HFFc6 (cell line): ENCODE measurements around the gene TBCK. TPM values are rescaled to one million over a fixed set of nuclear protein-coding genes. Genes with fewer than 3 reads are reported as not detected.
"Not testable (repeated sequence)": the region's sequence is repeated elsewhere in the genome, so short reads cannot be mapped to it uniquely, and the experiment has no call there.

Source experiments
- DNase-seq: peaks from one replicate; pipeline ENCODE4 v3.0.0-alpha.2; 2018
- H3K27ac Mint-ChIP-seq: 2 replicates; pipeline ENCODE4 v1.8.0; 2020; ENCODE audit warnings: mild to moderate bottlenecking, mixed read lengths
- H3K27me3 Mint-ChIP-seq: 2 replicates; pipeline ENCODE4 v1.8.0; 2021; ENCODE audit warnings: mild to moderate bottlenecking, moderate library complexity, mixed read lengths; ENCODE audit not compliant: insufficient read depth
- H3K36me3 Mint-ChIP-seq: 2 replicates; pipeline ENCODE4 v1.8.0; 2021; ENCODE audit warnings: low read depth, mixed read lengths
- H3K4me1 Mint-ChIP-seq: 2 replicates; pipeline ENCODE4 v1.8.0; 2020; ENCODE audit warnings: low read depth, mixed read lengths
- H3K4me3 Mint-ChIP-seq: 2 replicates; pipeline ENCODE4 v1.8.0; 2020; ENCODE audit warnings: mild to moderate bottlenecking, moderate library complexity, mixed read lengths
- H3K9me3 Mint-ChIP-seq: 2 replicates; pipeline ENCODE4 v1.8.0; 2020; ENCODE audit warnings: mild to moderate bottlenecking, mixed read lengths
- total RNA-seq, 6 experiments: library from RNA; stranded (reverse); fragmentation: NEBNext Ultra II Directional; extraction: Animal tissue kit (Norgen Biotek cat#: 25700); gene quantifications; 2 replicates in 1 of 6; 3 replicates in 5 of 6; pipeline ENCODE4 v1.2.3, GENCODE V29; 2021
- TF ChIP-seq, protein P1 (sequence below): fragments of 200-600 bp; sonication (generic); IDR thresholded peaks from 2 replicates; pipeline ENCODE4 v1.5.0; 2021; ENCODE audit warnings: antibody characterized with exemption, mild to moderate bottlenecking

The TBCK gene
- total RNA-seq, 6 experiments from 2014 or later = 21.4 to 37.0 (median 27.1) TPM

DNA sequence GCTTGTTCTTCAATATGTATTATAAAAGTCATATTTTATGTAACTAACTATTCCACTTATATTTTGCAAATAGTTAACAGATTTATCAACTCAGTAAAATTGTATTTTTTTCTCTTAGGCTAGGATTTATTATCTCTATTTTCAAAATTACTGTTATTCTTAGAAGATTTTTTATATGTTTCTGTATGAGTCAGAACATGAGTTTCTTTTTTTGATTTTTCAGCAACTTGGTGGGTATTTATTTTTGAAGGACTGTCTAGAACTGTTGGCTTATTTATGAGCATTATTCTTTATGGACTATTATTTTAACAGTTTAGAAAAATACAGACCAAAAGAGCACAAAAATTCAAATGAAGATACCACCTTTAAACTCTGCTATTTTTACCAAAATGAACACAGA, 7.1 kb upstream of the TBCK start:
- peaks cover 17% of the 10 kb centered on the region; the same call in 1 of the 2 replicates for H3K4me1 Mint-ChIP-seq
- no peak overlapping the region for H3K4me3 Mint-ChIP-seq
- no peaks in the 10 kb centered on the region; the same call in 1 of the 2 replicates for H3K27me3 Mint-ChIP-seq
- no peak overlapping the region for H3K27ac Mint-ChIP-seq
- no peak for DNase-seq
- no peaks in the 10 kb centered on the region; the same call in 1 of the 2 replicates for H3K9me3 Mint-ChIP-seq
- TF ChIP-seq, protein P1, sequence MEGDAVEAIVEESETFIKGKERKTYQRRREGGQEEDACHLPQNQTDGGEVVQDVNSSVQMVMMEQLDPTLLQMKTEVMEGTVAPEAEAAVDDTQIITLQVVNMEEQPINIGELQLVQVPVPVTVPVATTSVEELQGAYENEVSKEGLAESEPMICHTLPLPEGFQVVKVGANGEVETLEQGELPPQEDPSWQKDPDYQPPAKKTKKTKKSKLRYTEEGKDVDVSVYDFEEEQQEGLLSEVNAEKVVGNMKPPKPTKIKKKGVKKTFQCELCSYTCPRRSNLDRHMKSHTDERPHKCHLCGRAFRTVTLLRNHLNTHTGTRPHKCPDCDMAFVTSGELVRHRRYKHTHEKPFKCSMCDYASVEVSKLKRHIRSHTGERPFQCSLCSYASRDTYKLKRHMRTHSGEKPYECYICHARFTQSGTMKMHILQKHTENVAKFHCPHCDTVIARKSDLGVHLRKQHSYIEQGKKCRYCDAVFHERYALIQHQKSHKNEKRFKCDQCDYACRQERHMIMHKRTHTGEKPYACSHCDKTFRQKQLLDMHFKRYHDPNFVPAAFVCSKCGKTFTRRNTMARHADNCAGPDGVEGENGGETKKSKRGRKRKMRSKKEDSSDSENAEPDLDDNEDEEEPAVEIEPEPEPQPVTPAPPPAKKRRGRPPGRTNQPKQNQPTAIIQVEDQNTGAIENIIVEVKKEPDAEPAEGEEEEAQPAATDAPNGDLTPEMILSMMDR = no peak
- H3K36me3 Mint-ChIP-seq = peaks cover 29% of the 10 kb centered on the region

DNA sequence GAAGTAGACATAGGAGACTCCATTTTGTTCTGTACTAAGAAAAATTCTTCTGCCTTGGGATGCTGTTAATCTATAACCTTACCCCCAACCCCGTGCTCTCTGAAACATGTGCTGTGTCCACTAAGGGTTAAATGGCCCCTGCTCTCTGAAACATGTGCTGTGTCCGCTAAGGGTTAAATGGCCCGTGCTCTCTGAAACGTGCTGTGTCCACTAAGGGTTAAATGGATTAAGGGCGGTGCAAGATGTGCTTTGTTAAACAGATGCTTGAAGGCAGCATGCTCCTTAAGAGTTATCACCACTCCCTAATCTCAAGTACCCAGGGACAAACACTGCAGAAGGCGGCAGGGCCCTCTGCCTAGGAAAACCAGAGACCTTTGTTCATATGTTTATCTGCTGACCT, 5.8 kb upstream of the TBCK start:
- not testable (repeated sequence) for H3K4me1 Mint-ChIP-seq, H3K9me3 Mint-ChIP-seq, H3K27me3 Mint-ChIP-seq, H3K4me3 Mint-ChIP-seq, H3K27ac Mint-ChIP-seq, DNase-seq
- peaks cover 20% of the 10 kb centered on the region for H3K36me3 Mint-ChIP-seq

DNA sequence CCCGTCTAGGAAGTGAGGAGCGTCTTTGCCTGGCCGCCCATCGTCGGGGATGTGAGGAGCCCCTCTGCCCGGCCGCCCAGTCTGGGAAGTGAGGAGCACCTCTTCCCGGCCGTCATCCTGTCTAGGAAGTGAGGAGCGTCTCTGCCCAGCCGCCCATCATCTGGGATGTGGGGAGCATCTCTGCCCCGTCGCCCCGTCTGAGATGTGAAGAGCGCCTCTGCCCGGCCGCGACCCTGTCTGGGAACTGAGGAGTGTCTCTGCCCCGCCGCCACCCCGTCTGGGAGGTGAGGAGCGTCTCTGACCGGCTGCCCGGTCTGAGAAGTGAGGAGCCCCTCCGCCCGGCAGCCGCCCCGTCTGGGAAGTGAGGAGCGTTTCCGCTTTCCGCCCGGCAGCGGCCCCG, 5.2 kb upstream of the TBCK start:
- not testable (repeated sequence) for H3K9me3 Mint-ChIP-seq, H3K27ac Mint-ChIP-seq, H3K4me1 Mint-ChIP-seq, H3K27me3 Mint-ChIP-seq, DNase-seq, H3K4me3 Mint-ChIP-seq
- H3K36me3 Mint-ChIP-seq = peaks cover 20% of the 10 kb centered on the region

DNA sequence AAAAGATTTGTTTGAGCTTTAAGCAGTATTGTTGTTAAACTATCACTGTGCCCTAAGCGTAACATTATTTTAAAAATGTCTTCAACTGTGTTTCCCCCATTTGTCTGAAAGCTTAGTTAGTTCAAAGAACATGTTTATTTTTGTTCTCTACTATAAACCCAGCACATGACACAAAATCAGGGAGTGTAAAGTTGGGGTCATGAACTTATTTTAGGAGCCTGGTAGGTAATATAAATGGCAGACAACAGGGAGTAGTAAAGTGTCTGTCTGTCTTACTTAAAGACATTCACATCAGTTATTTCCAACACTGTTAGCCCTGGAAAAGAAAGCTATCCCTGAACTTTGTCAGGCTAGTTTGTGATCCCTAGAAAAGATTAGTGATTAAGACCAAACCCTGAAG, 4.2 kb upstream of the TBCK start:
- H3K27me3 Mint-ChIP-seq = no peaks in the 10 kb centered on the region; the same call in 1 of the 2 replicates
- H3K4me1 Mint-ChIP-seq = peaks cover 13% of the 10 kb centered on the region
- peak overlapping the region; percentile 21; the same call in 1 of the 2 replicates for H3K27ac Mint-ChIP-seq
- no peak for DNase-seq
- no peaks in the 10 kb centered on the region; the same call in 1 of the 2 replicates for H3K9me3 Mint-ChIP-seq
- peaks cover 23% of the 10 kb centered on the region for H3K36me3 Mint-ChIP-seq
- H3K4me3 Mint-ChIP-seq = no peak overlapping the region
- TF ChIP-seq, protein P1 = no peak

DNA sequence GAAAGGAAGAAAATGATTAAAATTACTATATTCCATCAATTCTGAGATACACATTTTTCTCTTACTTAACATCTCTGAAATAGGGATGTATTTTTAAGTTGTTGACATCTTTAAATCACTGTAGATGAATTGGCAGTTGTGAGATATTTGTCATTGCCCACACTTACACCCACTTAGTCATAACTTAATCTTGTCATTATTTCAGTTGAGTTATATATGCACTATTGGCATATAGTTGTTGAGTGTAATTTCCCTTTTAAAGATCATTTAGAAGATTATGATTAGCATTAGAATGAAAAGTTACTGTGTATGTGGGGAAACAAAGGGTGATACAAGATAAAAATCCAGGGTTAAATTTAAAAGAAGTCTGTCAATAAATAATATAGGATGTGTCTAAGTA, 2.5 kb upstream of the TBCK start:
- H3K27ac Mint-ChIP-seq = no peak overlapping the region
- H3K4me1 Mint-ChIP-seq = peaks cover 29% of the 10 kb centered on the region
- TF ChIP-seq, protein P1 = no peak
- peaks cover 22% of the 10 kb centered on the region for H3K36me3 Mint-ChIP-seq
- no peak overlapping the region; the same call in 1 of the 2 replicates for H3K4me3 Mint-ChIP-seq
- H3K9me3 Mint-ChIP-seq = no peaks in the 10 kb centered on the region; the same call in 1 of the 2 replicates
- no peak for DNase-seq
- H3K27me3 Mint-ChIP-seq = no peaks in the 10 kb centered on the region; the same call in 1 of the 2 replicates

DNA sequence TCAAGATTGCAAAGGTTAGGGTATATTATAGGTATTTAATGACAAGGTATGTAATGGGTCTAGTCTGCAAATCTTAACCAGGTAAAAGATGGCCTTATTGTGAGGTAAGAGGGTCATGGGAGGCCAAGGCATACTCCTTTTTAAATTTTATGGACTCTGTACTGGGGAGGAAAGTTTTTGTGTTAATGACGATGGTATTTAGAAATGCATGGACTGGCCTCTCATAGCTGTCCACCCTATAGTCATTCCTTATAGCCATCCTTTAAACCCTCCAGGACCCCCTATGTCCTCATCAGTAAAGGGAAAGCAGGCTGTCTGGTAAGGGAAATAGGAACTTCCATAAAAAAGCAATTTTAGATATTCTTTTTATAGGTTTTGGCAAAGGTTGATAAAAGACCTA, 1.8 kb upstream of the TBCK start:
- Mint-ChIP-seq H3K27me3 (no peaks in the 10 kb centered on the region; the same call in 1 of the 2 replicates), H3K36me3 (peaks cover 28% of the 10 kb centered on the region), H3K4me1 (peaks cover 32% of the 10 kb centered on the region), H3K27ac (no peak overlapping the region), H3K9me3 (no peaks in the 10 kb centered on the region; the same call in 1 of the 2 replicates), H3K4me3 (no peak overlapping the region)
- no peak for DNase-seq
- TF ChIP-seq, protein P1 = no peak
